HG02885 (cell line): ENCODE results near the gene SYNE3.

Experiments
- ATAC-seq: cut with Tn5 transposase; IDR thresholded peaks from one replicate; pipeline ENCODE4 v1.9.1; 2021; ENCODE audit warnings: mild to moderate bottlenecking; ENCODE audit not compliant: unreplicated experiment, poor library complexity

Gene SYNE3

DNA sequence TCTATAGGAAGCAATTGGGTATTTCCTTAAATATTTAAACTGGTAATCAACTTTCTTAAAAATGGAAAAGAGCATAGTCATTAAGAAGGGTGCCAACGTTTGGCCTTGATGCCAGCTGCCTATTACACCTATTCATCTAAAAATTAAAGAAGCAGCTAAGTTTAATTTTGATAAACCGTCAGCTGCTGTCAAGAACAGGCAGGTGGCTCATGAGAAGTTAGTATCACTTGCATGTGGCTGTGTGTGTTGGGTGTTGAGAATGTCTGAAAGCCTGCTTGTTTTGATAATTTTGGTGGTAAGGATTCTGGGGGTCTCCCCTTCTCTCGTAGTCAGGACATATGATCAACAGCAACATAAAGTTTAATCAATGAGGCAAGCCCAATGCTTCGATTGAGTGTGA is 24.9 kb upstream of the SYNE3 start:
- no peak for ATAC-seq

DNA sequence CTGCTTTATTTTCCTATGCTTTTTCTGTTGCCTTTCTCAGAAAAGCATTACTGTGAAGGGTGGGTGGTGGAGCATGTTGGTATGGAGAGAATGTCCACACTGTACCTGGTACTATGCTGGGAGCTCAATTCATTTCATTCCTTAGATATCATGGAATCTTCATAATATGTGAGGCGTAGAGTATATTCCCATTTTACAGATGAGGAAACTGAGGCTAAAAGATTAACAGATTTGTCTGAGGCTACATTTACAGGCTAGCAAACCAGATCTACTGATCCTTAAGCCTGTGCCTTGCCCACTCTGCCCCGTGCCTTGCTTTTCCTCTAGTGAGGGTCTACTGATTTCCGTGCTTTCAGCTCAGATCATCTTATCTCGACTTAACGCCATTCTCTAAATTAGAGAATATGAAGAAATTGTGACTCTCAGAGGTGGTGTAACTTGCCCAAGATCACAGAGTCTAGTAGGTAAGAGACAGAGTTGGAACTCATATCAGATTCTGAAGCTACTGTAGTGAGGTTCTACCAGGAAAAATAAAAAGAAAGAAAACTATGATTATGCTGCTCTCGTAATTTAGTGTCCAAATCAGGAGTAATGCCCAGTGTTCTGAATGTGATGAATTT is 23.9 kb upstream of the SYNE3 start:
- ATAC-seq, result no peak

DNA sequence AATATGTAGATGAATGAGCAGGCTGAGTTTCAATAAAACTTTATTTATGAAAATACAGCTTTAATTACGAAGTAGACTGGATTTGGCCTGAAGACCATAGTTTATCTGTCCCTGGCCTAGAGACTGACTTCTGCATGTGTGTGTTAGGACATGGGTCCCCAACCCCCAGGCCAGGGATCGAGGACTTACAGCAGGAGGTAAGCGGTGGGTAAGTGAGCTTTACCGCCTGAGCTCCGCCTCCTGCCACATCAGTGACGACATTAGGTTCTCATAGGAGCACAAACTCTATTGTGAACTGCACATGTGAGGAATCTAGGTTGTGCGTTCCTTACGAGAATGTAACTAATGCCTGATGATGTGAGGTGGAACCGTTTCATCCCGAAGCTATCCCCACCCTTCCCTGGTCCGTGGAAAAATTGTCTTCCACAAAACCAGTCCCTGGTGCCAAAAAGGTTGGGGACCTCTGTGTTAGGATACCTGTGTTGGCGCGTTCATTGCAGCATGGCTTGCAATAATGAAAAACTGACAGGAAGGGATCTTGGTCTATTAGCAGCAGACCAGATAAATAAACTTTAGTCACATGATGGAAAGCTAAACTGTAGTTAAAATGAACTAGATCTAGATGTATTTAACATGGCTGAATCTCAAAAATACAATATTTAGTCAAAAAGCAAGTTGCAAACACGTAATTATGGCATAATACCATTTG is 22.5 kb upstream of the SYNE3 start:
- no peak for ATAC-seq

GRCh38 chr14:95537298-95538089 is 21.0 kb upstream of the SYNE3 start:
- ATAC-seq, result no peak

DNA sequence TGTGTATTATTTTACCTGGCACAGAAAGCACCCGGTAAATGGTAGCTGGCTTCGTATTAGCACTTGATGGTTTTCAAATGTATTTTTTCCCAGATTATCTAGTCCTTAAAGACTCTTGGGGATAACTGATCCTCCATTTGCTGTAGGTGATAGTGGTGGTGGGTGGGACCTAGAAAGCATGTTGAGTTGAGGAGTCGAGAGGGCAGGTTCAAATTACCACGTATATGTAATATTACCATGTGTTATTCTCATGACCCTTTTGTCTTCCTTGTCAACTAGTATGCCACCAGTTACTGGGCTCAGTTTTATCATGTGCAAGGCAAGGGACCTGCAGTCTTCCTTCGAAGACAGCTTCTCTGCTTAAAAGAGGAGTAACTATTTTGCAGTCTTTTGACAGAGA is 20.2 kb upstream of the SYNE3 start:
- ATAC-seq, result no peak

GRCh38 chr14:95536036-95536593 is 19.7 kb upstream of the SYNE3 start:
- ATAC-seq, result no peak

GRCh38 chr14:95535226-95536021 is 19.0 kb upstream of the SYNE3 start:
- peak; percentile 1 for ATAC-seq

DNA sequence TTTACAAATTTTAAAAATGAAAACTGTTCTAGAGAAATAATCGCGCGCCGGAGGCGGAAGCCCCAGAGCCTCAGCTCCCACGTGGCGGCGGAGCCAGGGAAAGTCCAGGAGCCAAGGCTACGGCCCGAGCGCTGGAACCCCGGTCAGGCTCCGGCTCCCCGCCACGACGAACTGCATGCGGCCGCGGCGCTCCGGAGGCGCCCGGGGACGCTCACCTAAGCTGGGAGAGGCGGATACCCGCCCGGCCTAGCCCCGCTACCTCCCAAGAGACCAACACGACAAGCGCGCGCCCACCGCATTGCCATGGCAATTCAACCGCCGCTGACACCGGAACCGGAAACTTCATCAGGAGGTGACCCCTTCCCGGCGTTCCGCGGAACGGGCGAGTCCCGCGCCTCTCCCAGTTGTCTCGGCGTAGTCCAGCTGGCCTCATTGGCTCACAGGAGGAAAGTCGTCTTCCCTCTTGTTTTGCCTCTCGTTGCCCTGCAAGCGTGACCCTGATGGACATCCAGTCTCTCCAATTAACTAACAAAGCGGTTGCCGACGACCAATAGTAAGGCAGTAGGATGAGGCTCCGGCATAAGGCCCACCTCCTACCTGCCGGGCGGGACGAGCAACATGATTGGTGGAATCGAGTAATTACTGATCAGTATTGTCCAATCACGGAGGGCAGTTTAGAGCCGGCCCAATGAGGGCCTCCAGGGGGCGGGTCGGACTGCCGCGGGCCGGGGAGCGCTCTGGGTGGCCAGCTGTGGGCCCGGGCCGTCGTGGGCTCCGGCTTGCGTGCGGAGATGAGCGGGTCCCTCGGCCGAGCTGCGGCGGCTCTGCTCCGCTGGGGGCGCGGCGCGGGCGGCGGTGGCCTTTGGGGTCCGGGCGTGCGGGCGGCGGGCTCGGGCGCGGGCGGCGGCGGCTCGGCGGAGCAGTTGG is 18.1 kb upstream of the SYNE3 start, which contains the start of gene GLRX5:
Gene GLRX5, plus strand, starts transcription at position 752 of the 927 bp plus-strand sequence. Its CDS starts 40 bp downstream, at position 792.
- peak; percentile 88 for ATAC-seq

GRCh38 chr14:95533822-95534221 is 17.4 kb upstream of the SYNE3 start:
- no peak for ATAC-seq

GRCh38 chr14:95533391-95533821 is 17.0 kb upstream of the SYNE3 start:
- no peak for ATAC-seq

- ATAC-seq, result no peak
Measured at GRCh38 chr14:95531969-95532368, 15.5 kb upstream of the SYNE3 start.

DNA sequence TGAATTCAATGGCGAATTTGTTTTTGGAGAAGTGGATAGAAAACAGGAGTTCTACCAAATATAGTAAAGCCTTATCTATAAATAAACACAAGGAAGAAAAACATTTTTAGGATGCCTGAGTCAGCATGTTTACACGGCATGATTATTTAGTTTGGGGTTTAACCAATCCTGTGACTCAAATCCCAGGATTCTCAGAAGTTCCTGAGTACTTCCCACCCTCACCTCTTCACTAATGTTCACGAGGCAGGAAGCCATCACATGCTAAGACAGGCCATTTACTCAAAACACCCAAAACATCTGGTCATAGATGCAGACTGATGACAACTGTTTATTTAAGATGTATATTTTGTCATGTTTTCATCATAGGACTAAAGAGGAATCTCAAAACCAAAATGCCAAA is 15.0 kb upstream of the SYNE3 start:
- ATAC-seq, result no peak

- ATAC-seq, result no peak
Measured at GRCh38 chr14:95530473-95531276, 14.2 kb upstream of the SYNE3 start.

GRCh38 chr14:95529216-95529615 is 12.8 kb upstream of the SYNE3 start:
- no peak for ATAC-seq

- no peak for ATAC-seq
Measured at GRCh38 chr14:95527387-95528002, 11.0 kb upstream of the SYNE3 start.

DNA sequence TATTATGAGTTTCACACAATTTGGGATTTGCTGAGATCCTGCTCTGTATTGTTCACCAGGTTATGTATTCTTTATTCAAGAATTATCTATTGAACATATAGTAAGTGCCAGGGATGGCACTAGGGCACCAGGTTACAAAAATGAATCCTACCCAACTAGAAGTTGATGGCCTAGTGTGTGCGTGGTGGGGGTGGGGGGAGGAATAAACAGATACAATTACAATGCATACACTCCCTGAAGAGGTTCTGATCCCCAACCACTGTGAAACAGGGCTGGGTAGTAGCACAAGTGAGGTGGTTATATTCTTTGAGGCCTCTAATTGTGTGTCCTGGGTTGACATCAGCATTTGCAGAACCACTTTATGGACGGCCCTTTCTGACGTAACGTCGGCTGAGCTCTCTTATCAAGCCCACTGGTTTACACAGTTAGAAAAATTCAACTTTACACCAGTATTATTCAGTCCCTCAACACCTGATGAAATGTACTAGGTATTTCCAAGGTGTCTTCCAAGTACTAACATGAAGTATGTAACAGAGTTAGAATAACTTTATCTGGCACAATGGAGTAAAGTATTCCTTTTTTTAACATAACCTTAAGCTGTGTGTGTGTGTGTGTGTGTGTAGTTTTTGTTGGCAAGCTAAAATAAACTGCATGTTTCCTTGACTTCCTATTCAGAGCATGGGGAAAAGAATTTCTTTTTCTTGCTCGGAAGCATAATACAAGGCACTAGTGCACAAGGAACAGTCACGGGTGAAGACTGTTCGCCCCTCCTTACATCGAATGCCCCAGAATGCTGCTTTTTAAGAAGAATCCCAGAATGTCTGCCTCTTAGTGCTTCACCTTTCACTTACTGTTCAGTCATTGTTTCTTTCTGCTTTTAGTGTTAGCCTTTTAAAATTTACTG is 10.3 kb upstream of the SYNE3 start:
- ATAC-seq, result no peak

DNA sequence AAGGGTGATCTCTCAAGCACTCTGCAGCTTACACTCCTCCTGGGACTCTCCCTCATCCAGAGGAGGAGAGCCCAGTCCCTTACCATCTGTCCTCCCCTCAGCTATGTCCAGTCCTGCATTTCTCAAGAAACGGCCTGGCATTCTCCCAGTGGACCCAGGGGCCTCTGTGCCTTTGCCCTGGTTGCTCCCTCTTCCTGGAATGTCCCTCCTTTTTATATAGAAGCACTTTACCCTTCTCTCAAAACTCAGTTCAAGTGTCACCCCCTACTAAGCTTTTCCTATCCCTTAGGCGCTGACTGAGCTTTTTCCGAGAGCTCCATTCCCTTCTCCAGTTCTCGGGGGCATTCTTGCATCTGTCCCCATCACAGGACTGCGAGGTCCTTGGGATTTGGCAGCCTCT is 9.5 kb upstream of the SYNE3 start:
- ATAC-seq, result no peak
